Neural cell (in vitro differentiated cells): Measurements from ENCODE around the gene PLA2G1B. TPM values are rescaled to one million over a fixed set of nuclear protein-coding genes. Genes with fewer than 3 reads are reported as not detected.
A peak's percentile ranks its signal among the peaks of the same experiment; 100 is the strongest.
"Not testable (repeated sequence)": the region's sequence is repeated elsewhere in the genome, so short reads cannot be mapped to it uniquely, and the experiment has no call there.

Source experiments
- H2AFZ ChIP-seq: fragments of 200-600, 300-800 bp; sonication (generic), shearing (Covaris generic); 2 replicates; pipeline ENCODE4 v1.6.0; 2014; ENCODE audit warnings: low read depth, mild to moderate bottlenecking, antibody characterized with exemption, low read length, moderate library complexity
- H3F3A ChIP-seq: fragments of 200-600 bp; shearing (Covaris generic); 2 replicates; pipeline ENCODE4 v1.6.1; 2016; ENCODE audit warnings: mild to moderate bottlenecking, moderate library complexity, mixed read lengths, antibody characterized with exemption, low read length; ENCODE audit not compliant: insufficient read depth, poor library complexity, severe bottlenecking
- H3K27ac ChIP-seq: fragments of 200-600, 300-800 bp; sonication (generic), shearing (Covaris generic); 2 replicates; pipeline ENCODE4 v1.5.1; 2014; ENCODE audit warnings: mild to moderate bottlenecking, low read length, moderate library complexity
- H3K27me3 ChIP-seq: fragments of 300-800, 200-600 bp; sonication (generic), shearing (Covaris generic); 2 replicates; pipeline ENCODE4 v1.6.0; 2014; ENCODE audit warnings: mild to moderate bottlenecking, low read depth, low read length, moderate library complexity; ENCODE audit not compliant: insufficient read depth
- H3K36me3 ChIP-seq: fragments of 300-800, 200-600 bp; sonication (generic), shearing (Covaris generic); 2 replicates; pipeline ENCODE4 v1.5.1; 2014; ENCODE audit warnings: mild to moderate bottlenecking, antibody characterized with exemption, low read length, moderate library complexity; ENCODE audit not compliant: insufficient read depth
- H3K4me2 ChIP-seq: fragments of 300-800, 200-600 bp; sonication (generic), shearing (Covaris generic); 2 replicates; pipeline ENCODE4 v1.6.0; 2014; ENCODE audit warnings: mild to moderate bottlenecking, low read length
- H3K4me3 ChIP-seq: fragments of 300-800, 200-600 bp; sonication (generic), shearing (Covaris generic); 2 replicates; pipeline ENCODE4 v1.5.1; 2014; ENCODE audit warnings: mild to moderate bottlenecking, low read length, moderate library complexity
- H3K79me2 ChIP-seq: fragments of 200-600 bp; shearing (Covaris generic); replicated peaks from 2 replicates; pipeline ENCODE4 v1.6.0; 2014; ENCODE audit warnings: mild to moderate bottlenecking, low read length, moderate library complexity; ENCODE audit not compliant: insufficient read depth
- H3K9ac ChIP-seq: fragments of 300-800, 200-600 bp; sonication (generic), shearing (Covaris generic); 2 replicates; pipeline ENCODE4 v1.6.1; 2016; ENCODE audit warnings: mild to moderate bottlenecking, low read length, mixed read lengths
- H3K9me2 ChIP-seq: fragments of 200-600 bp; shearing (Covaris generic); 2 replicates; pipeline ENCODE4 v1.6.1; 2016; ENCODE audit warnings: mild to moderate bottlenecking, low read length, mixed read lengths; ENCODE audit not compliant: insufficient read depth
- H3K9me3 ChIP-seq: fragments of 200-600, 300-800 bp; sonication (generic), shearing (Covaris generic); 2 replicates; pipeline ENCODE4 v1.6.1; 2016; ENCODE audit warnings: mild to moderate bottlenecking, mixed run types, low read length, moderate library complexity, mixed read lengths
- H4K20me1 ChIP-seq: fragments of 200-600 bp; shearing (Covaris generic); 2 replicates; pipeline ENCODE4 v1.6.1; 2016; ENCODE audit warnings: mild to moderate bottlenecking, mixed run types; ENCODE audit not compliant: insufficient read depth
- EP300 ChIP-seq: fragments of 450-650 bp; conservative IDR thresholded peaks from 2 replicates; pipeline ENCODE4 v1.6.1; 2014; ENCODE audit warnings: antibody characterized with exemption, mild to moderate bottlenecking, moderate library complexity; ENCODE audit not compliant: poor library complexity, severe bottlenecking
- EZH2 ChIP-seq: fragments of 200-600, 300-800 bp; shearing (Covaris generic), sonication (generic); IDR thresholded peaks from 2 replicates; pipeline ENCODE4 v1.6.1; 2014; ENCODE audit warnings: antibody characterized with exemption, low read length, borderline replicate concordance, mild to moderate bottlenecking; ENCODE audit not compliant: insufficient read depth, poor library complexity, severe bottlenecking
- MXI1 ChIP-seq: fragments of 450-650 bp; conservative IDR thresholded peaks from 2 replicates; pipeline ENCODE4 v1.6.1; 2014; ENCODE audit warnings: antibody characterized with exemption, mild to moderate bottlenecking; ENCODE audit not compliant: poor library complexity, severe bottlenecking
- POLR2AphosphoS5 ChIP-seq: IDR thresholded peaks from 2 replicates; pipeline ENCODE4 v1.6.1; 2012
- RAD21 ChIP-seq: fragments of 450-650 bp; conservative IDR thresholded peaks from 2 replicates; pipeline ENCODE4 v1.6.1; 2014; ENCODE audit warnings: antibody characterized with exemption, mild to moderate bottlenecking, moderate library complexity
- SMC3 ChIP-seq: fragments of 450-650 bp; conservative IDR thresholded peaks from 2 replicates; pipeline ENCODE4 v1.6.1; 2014; ENCODE audit warnings: antibody characterized with exemption, mild to moderate bottlenecking, moderate library complexity; ENCODE audit not compliant: poor library complexity
- TAF1 ChIP-seq: IDR thresholded peaks from 2 replicates; pipeline ENCODE4 v1.6.1; 2012; ENCODE audit warnings: low read depth
- polyA plus RNA-seq: library from polyadenylated mRNA; depleted of rRNA; stranded (reverse); fragments of >200 nt; gene quantifications from 2 replicates; pipeline ENCODE4 v1.2.3, GENCODE V29; 2014
- TF ChIP-seq, protein P1 (sequence below): fragments of 450-650 bp; IDR thresholded peaks from 2 replicates; pipeline ENCODE4 v1.5.1; 2014; ENCODE audit warnings: antibody characterized with exemption, mild to moderate bottlenecking, moderate library complexity; ENCODE audit not compliant: poor library complexity, severe bottlenecking
- TF ChIP-seq, protein P2 (sequence below): IDR thresholded peaks from 2 replicates; pipeline ENCODE4 v1.6.1; 2012; ENCODE audit warnings: borderline replicate concordance

Gene PLA2G1B
- polyA plus RNA-seq, 1 donor from 2014 or later: not detected

DNA sequence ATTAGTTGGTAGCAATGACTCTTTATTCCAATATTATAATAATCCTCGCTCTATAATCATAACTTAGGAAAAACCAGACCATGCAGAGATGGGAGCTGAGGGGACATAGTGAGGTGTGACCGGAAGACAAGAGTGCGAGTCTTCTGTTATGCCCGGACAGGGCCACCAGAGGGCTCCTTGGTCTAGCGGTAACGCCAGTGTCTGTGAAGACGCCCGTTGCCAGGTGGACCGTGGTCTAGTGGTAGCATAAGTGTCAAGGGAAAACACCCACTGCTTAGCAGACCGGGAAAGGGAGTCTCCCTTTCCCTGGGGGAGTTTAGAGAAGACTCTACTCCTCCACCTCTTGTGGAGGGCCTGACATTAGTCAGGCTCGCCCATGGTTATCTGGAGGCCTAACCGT is 7.9 kb upstream of the PLA2G1B start:
- H3K27ac ChIP-seq, H2AFZ ChIP-seq, H4K20me1 ChIP-seq, H3K4me2 ChIP-seq, H3K9ac ChIP-seq, H3K27me3 ChIP-seq, H3F3A ChIP-seq, H3K9me2 ChIP-seq, H3K36me3 ChIP-seq, H3K9me3 ChIP-seq, H3K79me2 ChIP-seq, H3K4me3 ChIP-seq: not testable (repeated sequence)
- TF ChIP-seq RAD21: peak; percentile 45
- peak; percentile 59 for TF ChIP-seq SMC3
- TF ChIP-seq, protein P1, sequence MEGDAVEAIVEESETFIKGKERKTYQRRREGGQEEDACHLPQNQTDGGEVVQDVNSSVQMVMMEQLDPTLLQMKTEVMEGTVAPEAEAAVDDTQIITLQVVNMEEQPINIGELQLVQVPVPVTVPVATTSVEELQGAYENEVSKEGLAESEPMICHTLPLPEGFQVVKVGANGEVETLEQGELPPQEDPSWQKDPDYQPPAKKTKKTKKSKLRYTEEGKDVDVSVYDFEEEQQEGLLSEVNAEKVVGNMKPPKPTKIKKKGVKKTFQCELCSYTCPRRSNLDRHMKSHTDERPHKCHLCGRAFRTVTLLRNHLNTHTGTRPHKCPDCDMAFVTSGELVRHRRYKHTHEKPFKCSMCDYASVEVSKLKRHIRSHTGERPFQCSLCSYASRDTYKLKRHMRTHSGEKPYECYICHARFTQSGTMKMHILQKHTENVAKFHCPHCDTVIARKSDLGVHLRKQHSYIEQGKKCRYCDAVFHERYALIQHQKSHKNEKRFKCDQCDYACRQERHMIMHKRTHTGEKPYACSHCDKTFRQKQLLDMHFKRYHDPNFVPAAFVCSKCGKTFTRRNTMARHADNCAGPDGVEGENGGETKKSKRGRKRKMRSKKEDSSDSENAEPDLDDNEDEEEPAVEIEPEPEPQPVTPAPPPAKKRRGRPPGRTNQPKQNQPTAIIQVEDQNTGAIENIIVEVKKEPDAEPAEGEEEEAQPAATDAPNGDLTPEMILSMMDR: peak; percentile 55

DNA sequence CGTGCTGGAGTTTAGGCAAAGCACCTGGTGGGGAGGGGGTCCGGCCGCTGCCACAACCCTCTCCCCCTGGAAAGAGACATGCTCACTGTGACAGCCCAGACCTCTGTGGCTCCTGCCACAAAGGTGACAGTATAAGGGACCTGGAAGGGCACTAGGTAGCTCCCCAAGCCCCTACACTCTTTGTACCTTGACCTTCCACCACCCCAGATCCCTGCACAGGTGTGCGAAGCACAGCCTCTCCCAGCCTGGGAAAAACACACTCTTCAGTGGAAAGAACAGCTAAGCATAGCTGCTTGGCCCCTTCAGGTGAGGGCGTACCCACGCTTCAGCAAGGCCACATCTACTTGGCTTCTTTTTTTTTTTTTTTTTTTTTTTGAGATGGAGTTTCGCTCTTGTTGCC is 4.9 kb upstream of the PLA2G1B start:
- H3K27me3 ChIP-seq: no peaks in the 10 kb centered on the region
- H3K9me2 ChIP-seq: no peaks in the 10 kb centered on the region
- H3K36me3 ChIP-seq: no peaks in the 10 kb centered on the region
- H4K20me1 ChIP-seq: no peaks in the 10 kb centered on the region
- TF ChIP-seq TAF1 (no peak), EZH2 (no peak), SMC3 (no peak), MXI1 (no peak), RAD21 (no peak), EP300 (no peak), POLR2AphosphoS5 (no peak)
- TF ChIP-seq, protein P1: no peak
- TF ChIP-seq, protein P2, sequence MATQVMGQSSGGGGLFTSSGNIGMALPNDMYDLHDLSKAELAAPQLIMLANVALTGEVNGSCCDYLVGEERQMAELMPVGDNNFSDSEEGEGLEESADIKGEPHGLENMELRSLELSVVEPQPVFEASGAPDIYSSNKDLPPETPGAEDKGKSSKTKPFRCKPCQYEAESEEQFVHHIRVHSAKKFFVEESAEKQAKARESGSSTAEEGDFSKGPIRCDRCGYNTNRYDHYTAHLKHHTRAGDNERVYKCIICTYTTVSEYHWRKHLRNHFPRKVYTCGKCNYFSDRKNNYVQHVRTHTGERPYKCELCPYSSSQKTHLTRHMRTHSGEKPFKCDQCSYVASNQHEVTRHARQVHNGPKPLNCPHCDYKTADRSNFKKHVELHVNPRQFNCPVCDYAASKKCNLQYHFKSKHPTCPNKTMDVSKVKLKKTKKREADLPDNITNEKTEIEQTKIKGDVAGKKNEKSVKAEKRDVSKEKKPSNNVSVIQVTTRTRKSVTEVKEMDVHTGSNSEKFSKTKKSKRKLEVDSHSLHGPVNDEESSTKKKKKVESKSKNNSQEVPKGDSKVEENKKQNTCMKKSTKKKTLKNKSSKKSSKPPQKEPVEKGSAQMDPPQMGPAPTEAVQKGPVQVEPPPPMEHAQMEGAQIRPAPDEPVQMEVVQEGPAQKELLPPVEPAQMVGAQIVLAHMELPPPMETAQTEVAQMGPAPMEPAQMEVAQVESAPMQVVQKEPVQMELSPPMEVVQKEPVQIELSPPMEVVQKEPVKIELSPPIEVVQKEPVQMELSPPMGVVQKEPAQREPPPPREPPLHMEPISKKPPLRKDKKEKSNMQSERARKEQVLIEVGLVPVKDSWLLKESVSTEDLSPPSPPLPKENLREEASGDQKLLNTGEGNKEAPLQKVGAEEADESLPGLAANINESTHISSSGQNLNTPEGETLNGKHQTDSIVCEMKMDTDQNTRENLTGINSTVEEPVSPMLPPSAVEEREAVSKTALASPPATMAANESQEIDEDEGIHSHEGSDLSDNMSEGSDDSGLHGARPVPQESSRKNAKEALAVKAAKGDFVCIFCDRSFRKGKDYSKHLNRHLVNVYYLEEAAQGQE: no peak
- no peaks in the 10 kb centered on the region for H3F3A ChIP-seq
- H3K9me3 ChIP-seq: no peaks in the 10 kb centered on the region
- H3K9ac ChIP-seq: no peak overlapping the region
- no peak overlapping the region for H3K27ac ChIP-seq
- no peak overlapping the region for H3K4me3 ChIP-seq
- H3K79me2 ChIP-seq: no peaks in the 10 kb centered on the region
- H2AFZ ChIP-seq: no peak overlapping the region
- no peak overlapping the region for H3K4me2 ChIP-seq
